Breast epithelium (tissue), 4 donors: ENCODE measurements around the gene MCM5. TPM values are rescaled to one million over a fixed set of nuclear protein-coding genes. Genes with fewer than 3 reads are reported as not detected.

Experiments
- DNase-seq, 2 donors: peaks; one replicate each; pipeline ENCODE4 v3.0.0-alpha.2; 2019; ENCODE audit warnings: low spot score in 2 of 2
- H3K27ac ChIP-seq, 2 donors: fragments of 200-600 bp; sonication (generic) in 1 of 2; one replicate each; pipeline ENCODE4 v1.5.1; 2016 to 2019; ENCODE audit warnings: mild to moderate bottlenecking in 1 of 2
- H3K27me3 ChIP-seq, 2 donors: fragments of 200-600 bp; sonication (generic) in 1 of 2; one replicate each; pipeline versions ENCODE4 v1.5.1 to v1.6.0; 2017 to 2019; ENCODE audit warnings: control low read depth in 1 of 2, mild to moderate bottlenecking in 1 of 2
- H3K36me3 ChIP-seq: fragments of 200-600 bp; one replicate; pipeline ENCODE4 v1.5.1; 2019
- H3K4me1 ChIP-seq, 2 donors: fragments of 200-600 bp; sonication (generic); one replicate each; pipeline ENCODE4 v1.5.1; 2016 to 2019; ENCODE audit warnings: control low read depth in 1 of 2
- H3K4me3 ChIP-seq, 3 donors: fragments of 200-600 bp; sonication (generic); 1 replicate in 2 of 3; 2 replicates in 1 of 3; pipeline ENCODE4 v1.5.1; 2016 to 2019; ENCODE audit warnings: mild to moderate bottlenecking in 3 of 3, moderate library complexity in 2 of 3
- H3K9me3 ChIP-seq, 2 donors: fragments of 200-600 bp; sonication (generic) in 1 of 2; one replicate each; pipeline ENCODE4 v1.5.1; 2016 to 2019; ENCODE audit warnings: control low read depth in 1 of 2
- CTCF ChIP-seq, 3 donors: fragments of 450-650 bp; IDR thresholded peaks; one replicate each; pipeline ENCODE4 v1.5.1; 2016 to 2017; ENCODE audit warnings: antibody characterized with exemption in 3 of 3, mild to moderate bottlenecking in 3 of 3, moderate library complexity in 3 of 3
- POLR2A ChIP-seq: fragments of 450-650 bp; IDR thresholded peaks from one replicate; pipeline ENCODE4 v1.6.1; 2016; ENCODE audit warnings: antibody characterized with exemption, mild to moderate bottlenecking, moderate library complexity
- POLR2AphosphoS5 ChIP-seq, 3 donors: sonication (generic); formaldehyde crosslinking; IDR thresholded peaks; one replicate each; pipeline ENCODE4 v1.6.1; 2017; ENCODE audit warnings: antibody characterized with exemption in 3 of 3
- intact Hi-C: fragments of 100-400 bp; cut with DNase I; formaldehyde crosslinking; loops from one replicate; pipeline ENCODE4 v1.15.1; 2023; ENCODE audit warnings: low total_unique reads
- total RNA-seq, 3 donors: library from RNA; depleted of rRNA; stranded (reverse); fragments of >200 nt; gene quantifications; one replicate each; pipeline ENCODE4 v1.1.0, GENCODE V29; 2016

The MCM5 gene
- total RNA-seq, 3 donors from 2014 or later = 16.4 to 23.3 (median 16.8) TPM

- no peak overlapping the region for H3K27ac ChIP-seq
- no peaks in the 10 kb centered on the region for H3K4me1 ChIP-seq
- peaks cover 20% of the 10 kb centered on the region for H3K36me3 ChIP-seq
- no peak for TF ChIP-seq CTCF (IDR thresholded peaks at IDR 0.05)
- TF ChIP-seq POLR2AphosphoS5 (IDR thresholded peaks at IDR 0.05) = no peak
- TF ChIP-seq POLR2A = no peak
- no peak for DNase-seq
- H3K9me3 ChIP-seq = no peaks in the 10 kb centered on the region
- H3K27me3 ChIP-seq = no peaks in the 10 kb centered on the region
- intact Hi-C loops = no loop called here
- no peak overlapping the region for H3K4me3 ChIP-seq
These were observed 17.7 kb downstream of the MCM5 start for GRCh38 chr22:35417606-35418005.

- no peak for DNase-seq
- intact Hi-C loops = no loop called here
- H3K27me3 ChIP-seq = no peaks in the 10 kb centered on the region
- no peaks in the 10 kb centered on the region for H3K9me3 ChIP-seq
- no peak overlapping the region for H3K4me3 ChIP-seq
- no peaks in the 10 kb centered on the region for H3K4me1 ChIP-seq
- H3K36me3 ChIP-seq = peaks cover 20% of the 10 kb centered on the region
- H3K27ac ChIP-seq = no peak overlapping the region
- TF ChIP-seq CTCF (IDR thresholded peaks at IDR 0.05) (no peak), POLR2AphosphoS5 (IDR thresholded peaks at IDR 0.05) (no peak), POLR2A (no peak)
These were observed 18.1 kb downstream of the MCM5 start for GRCh38 chr22:35418088-35418487.

GRCh38 chr22:35418731-35419130 is 18.8 kb downstream of the MCM5 start:
- no peaks in the 10 kb centered on the region for H3K9me3 ChIP-seq
- no peak overlapping the region for H3K4me3 ChIP-seq
- no peak overlapping the region for H3K27ac ChIP-seq
- H3K36me3 ChIP-seq = peaks cover 20% of the 10 kb centered on the region
- H3K4me1 ChIP-seq = no peaks in the 10 kb centered on the region
- intact Hi-C loops = no loop called here
- TF ChIP-seq POLR2A (no peak), CTCF (IDR thresholded peaks at IDR 0.05) (no peak), POLR2AphosphoS5 (IDR thresholded peaks at IDR 0.05) (no peak)
- H3K27me3 ChIP-seq = no peaks in the 10 kb centered on the region
- DNase-seq = no peak

- intact Hi-C loops = loop anchor here (10.0 kb wide), 1 partner anchor 165 kb away; no protein-coding TSS in a partner anchor
- Histone ChIP-seq H3K9me3 (no peaks in the 10 kb centered on the region), H3K4me3 (no peak overlapping the region), H3K36me3 (peaks cover 20% of the 10 kb centered on the region), H3K27ac (no peak overlapping the region), H3K4me1 (no peaks in the 10 kb centered on the region), H3K27me3 (no peaks in the 10 kb centered on the region)
- TF ChIP-seq POLR2AphosphoS5 (IDR thresholded peaks at IDR 0.05) (no peak), CTCF (IDR thresholded peaks at IDR 0.05) (no peak), POLR2A (no peak)
- DNase-seq = no peak
These were observed 19.8 kb downstream of the MCM5 start for GRCh38 chr22:35419756-35420155.

DNA sequence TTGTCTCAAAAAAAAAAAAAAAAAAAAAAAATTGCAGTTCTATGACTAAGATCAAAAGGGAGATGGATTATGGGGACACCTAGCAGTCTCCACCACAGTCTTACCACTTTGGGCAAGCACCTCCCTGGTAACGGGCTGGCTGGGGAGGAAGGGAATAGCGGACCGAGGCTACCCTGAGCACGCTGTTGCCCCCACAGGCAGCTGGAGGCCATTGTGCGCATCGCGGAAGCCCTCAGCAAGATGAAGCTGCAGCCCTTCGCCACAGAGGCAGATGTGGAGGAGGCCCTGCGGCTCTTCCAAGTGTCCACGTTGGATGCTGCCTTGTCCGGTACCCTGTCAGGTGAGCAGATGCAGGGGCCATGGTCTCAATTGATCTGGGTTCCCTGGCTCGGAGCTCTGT is 21.2 kb downstream of the MCM5 start:
- peaks cover 20% of the 10 kb centered on the region for H3K36me3 ChIP-seq

More for the DNA sequence above, 21.2 kb downstream of the MCM5 start:
- H3K4me3 ChIP-seq = no peak overlapping the region
- H3K4me1 ChIP-seq = no peaks in the 10 kb centered on the region
- DNase-seq = no peak
- H3K27ac ChIP-seq = no peak overlapping the region
- no peaks in the 10 kb centered on the region for H3K27me3 ChIP-seq
- TF ChIP-seq POLR2AphosphoS5 (IDR thresholded peaks at IDR 0.05) = no peak
- TF ChIP-seq CTCF (IDR thresholded peaks at IDR 0.05) = no peak
- no peak for TF ChIP-seq POLR2A
- no peaks in the 10 kb centered on the region for H3K9me3 ChIP-seq
- intact Hi-C loops = loop anchor here (10.0 kb wide), 1 partner anchor 164 kb away; no protein-coding TSS in a partner anchor
